Tibial nerve (tissue), 4 donors: Measurements from ENCODE around the gene AIG1. TPM values are rescaled to one million over a fixed set of nuclear protein-coding genes. Genes with fewer than 3 reads are reported as not detected.

Source experiments
- DNase-seq, 2 donors: peaks; one replicate each; pipeline ENCODE4 v3.0.0-alpha.2; 2019; ENCODE audit warnings: low spot score in 2 of 2
- H3K27ac ChIP-seq, 4 donors: fragments of 200-600 bp; sonication (generic) in 3 of 4; one replicate each; pipeline ENCODE4 v1.5.1; 2017 to 2019; ENCODE audit warnings: mild to moderate bottlenecking in 1 of 4
- H3K27me3 ChIP-seq, 2 donors: fragments of 200-600 bp; sonication (generic) in 1 of 2; one replicate each; pipeline versions ENCODE4 v1.5.1 to v1.6.0; 2017 to 2019
- H3K36me3 ChIP-seq, 3 donors: fragments of 200-600 bp; sonication (generic); one replicate each; pipeline ENCODE4 v1.5.1; 2018 to 2019
- H3K4me1 ChIP-seq, 4 donors: fragments of 200-600 bp; sonication (generic) in 3 of 4; one replicate each; pipeline ENCODE4 v1.5.1; 2017 to 2019
- H3K4me3 ChIP-seq, 4 donors: fragments of 200-600 bp; sonication (generic) in 3 of 4; one replicate each; pipeline ENCODE4 v1.5.1; 2017 to 2019; ENCODE audit warnings: mild to moderate bottlenecking in 1 of 4, moderate library complexity in 1 of 4
- H3K9me3 ChIP-seq, 4 donors: fragments of 200-600 bp; sonication (generic) in 3 of 4; one replicate each; pipeline ENCODE4 v1.5.1; 2017 to 2019
- EP300 ChIP-seq, 2 donors: sonication (generic); formaldehyde crosslinking; IDR thresholded peaks; one replicate each; pipeline ENCODE4 v1.6.1; 2017; ENCODE audit warnings: antibody characterized with exemption in 2 of 2, mild to moderate bottlenecking in 1 of 2
- POLR2A ChIP-seq, 2 donors: fragments of 450-650 bp; IDR thresholded peaks; one replicate each; pipeline ENCODE4 v1.6.1; 2017; ENCODE audit warnings: antibody characterized with exemption in 2 of 2, mild to moderate bottlenecking in 2 of 2, moderate library complexity in 2 of 2
- WGBS, 2 donors: methylation state at CpG; one replicate each; pipeline ENCODE4 v1.1.5; 2018; 5-methylcytosine and 5-hydroxymethylcytosine counted together
- total RNA-seq, 4 donors: library from RNA; depleted of rRNA; stranded (reverse); fragments of >200 nt; gene quantifications; one replicate each; pipeline ENCODE4 v1.1.0, GENCODE V29; 2016
- TF ChIP-seq, protein P1 (sequence below), 5 experiments: fragments of 200-600 bp in 3 of 5; fragments of 450-650 bp in 2 of 5; sonication (generic) in 3 of 5; IDR thresholded peaks; one replicate each; pipeline ENCODE4 v1.5.1; 2016 to 2019; ENCODE audit warnings: antibody characterized with exemption in 5 of 5, mild to moderate bottlenecking in 3 of 5, moderate library complexity in 2 of 5

Gene AIG1
- total RNA-seq, 4 donors from 2014 or later: 18.2 to 23.9 (median 22.2) TPM

DNA sequence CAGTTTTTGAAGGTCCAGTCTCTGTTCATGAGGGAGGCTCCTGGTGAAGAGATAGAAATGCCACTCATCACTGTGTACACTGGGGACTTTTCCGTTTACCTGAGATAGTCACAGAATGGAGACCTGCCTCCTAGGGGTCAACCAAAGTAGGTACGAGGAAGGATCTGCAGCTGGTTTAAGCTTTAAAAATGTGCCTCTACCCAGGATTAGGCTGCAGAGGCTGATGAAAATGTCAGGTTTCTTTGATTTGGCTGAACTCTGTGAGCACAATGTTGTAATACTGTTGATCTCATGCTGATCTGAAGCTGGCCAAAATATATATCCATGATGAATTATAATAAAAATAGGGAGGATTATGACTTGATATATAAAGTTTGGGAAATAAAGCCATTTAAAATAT lies 207.1 kb downstream of the AIG1 start:
- no peak overlapping the region for H3K27ac ChIP-seq
- no peak overlapping the region for H3K4me3 ChIP-seq
- no peak for DNase-seq
- H3K27me3 ChIP-seq: no peaks in the 10 kb centered on the region
- TF ChIP-seq EP300 (IDR thresholded peaks at IDR 0.05) (no peak), POLR2A (IDR thresholded peaks at IDR 0.05) (no peak)
- TF ChIP-seq, protein P1, sequence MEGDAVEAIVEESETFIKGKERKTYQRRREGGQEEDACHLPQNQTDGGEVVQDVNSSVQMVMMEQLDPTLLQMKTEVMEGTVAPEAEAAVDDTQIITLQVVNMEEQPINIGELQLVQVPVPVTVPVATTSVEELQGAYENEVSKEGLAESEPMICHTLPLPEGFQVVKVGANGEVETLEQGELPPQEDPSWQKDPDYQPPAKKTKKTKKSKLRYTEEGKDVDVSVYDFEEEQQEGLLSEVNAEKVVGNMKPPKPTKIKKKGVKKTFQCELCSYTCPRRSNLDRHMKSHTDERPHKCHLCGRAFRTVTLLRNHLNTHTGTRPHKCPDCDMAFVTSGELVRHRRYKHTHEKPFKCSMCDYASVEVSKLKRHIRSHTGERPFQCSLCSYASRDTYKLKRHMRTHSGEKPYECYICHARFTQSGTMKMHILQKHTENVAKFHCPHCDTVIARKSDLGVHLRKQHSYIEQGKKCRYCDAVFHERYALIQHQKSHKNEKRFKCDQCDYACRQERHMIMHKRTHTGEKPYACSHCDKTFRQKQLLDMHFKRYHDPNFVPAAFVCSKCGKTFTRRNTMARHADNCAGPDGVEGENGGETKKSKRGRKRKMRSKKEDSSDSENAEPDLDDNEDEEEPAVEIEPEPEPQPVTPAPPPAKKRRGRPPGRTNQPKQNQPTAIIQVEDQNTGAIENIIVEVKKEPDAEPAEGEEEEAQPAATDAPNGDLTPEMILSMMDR (IDR thresholded peaks at IDR 0.05): no peak
- H3K9me3 ChIP-seq: no peaks in the 10 kb centered on the region
- WGBS, 2 donors: 71 to 84% methylated on average over 2 of the region's 2 CpGs
- no peaks in the 10 kb centered on the region for H3K4me1 ChIP-seq
- no peaks in the 10 kb centered on the region for H3K36me3 ChIP-seq

DNA sequence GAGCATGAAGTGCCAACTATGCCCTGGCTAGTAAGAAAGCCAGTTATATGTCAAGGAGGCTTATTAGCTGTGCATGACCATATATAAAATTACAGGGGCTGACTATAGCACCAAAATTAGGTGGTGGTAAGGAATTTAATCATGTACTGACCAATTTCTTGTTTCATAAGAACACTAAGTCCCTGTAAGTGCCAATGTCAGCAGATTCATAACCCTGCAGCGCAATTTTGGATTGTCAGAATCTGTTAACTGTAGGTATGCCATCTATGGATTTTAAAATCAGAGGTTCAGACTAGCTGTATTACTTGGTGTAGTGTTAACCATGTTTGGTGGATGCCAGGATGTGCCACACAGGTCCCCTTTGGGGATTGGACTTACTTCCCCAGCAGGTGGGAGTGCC lies 207.8 kb downstream of the AIG1 start:
- no peak overlapping the region for H3K27ac ChIP-seq
- TF ChIP-seq POLR2A (IDR thresholded peaks at IDR 0.05) (no peak), EP300 (IDR thresholded peaks at IDR 0.05) (no peak)
- no peaks in the 10 kb centered on the region for H3K4me1 ChIP-seq
- no peaks in the 10 kb centered on the region for H3K27me3 ChIP-seq
- no peaks in the 10 kb centered on the region for H3K9me3 ChIP-seq
- no peak overlapping the region for H3K4me3 ChIP-seq
- DNase-seq: no peak
- H3K36me3 ChIP-seq: no peaks in the 10 kb centered on the region
- 89 to 100% methylated on average over 1 of the region's 1 CpG for WGBS, 2 donors

DNA sequence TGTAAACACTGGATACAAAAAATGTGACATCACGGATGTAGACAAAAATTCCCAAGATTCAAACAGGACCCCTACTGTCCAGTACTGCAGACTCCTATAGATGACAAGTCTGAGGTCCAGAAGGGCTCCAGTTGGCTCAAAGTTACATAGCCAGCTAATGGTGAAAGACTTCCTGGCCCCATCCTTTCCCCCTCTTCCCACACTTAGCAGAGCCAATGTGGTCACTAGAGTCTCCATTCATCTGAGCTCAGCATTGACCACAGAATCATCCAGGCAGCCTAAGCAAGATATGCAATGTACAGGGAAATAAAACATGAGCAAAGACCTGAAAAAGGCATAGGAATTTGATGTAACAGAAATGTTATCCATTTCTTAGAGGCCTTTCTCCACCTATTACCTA lies 209.3 kb downstream of the AIG1 start:
- no peaks in the 10 kb centered on the region for H3K27me3 ChIP-seq
- TF ChIP-seq POLR2A (IDR thresholded peaks at IDR 0.05): no peak
- TF ChIP-seq, protein P1 (IDR thresholded peaks at IDR 0.05): no peak
- TF ChIP-seq EP300 (IDR thresholded peaks at IDR 0.05): no peak
- H3K4me3 ChIP-seq: no peak overlapping the region
- H3K36me3 ChIP-seq: no peaks in the 10 kb centered on the region
- H3K27ac ChIP-seq: no peak overlapping the region
- H3K4me1 ChIP-seq: no peaks in the 10 kb centered on the region
- no peak for DNase-seq
- H3K9me3 ChIP-seq: no peaks in the 10 kb centered on the region
- 78 to 81% methylated on average over 1 of the region's 1 CpG for WGBS, 2 donors

DNA sequence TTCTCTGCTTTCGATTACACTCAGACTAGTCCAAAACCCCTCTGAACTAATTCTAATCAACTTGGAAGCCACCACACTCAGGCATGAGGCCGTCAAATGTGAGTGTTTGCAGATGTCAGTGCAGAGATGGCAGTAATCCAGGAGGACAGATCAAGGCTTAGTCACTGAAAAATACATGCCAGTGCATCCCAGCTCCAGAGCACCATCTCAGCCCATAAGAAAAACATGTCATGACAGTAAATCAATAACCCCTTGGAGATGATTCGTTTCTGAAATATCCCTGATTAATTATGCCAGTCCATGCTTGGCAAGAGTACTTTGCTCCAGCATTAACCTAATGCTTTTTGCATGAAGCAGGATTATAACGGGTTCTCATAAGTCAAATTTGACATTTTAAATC lies 210.3 kb downstream of the AIG1 start:
- no peak for TF ChIP-seq POLR2A (IDR thresholded peaks at IDR 0.05)
- TF ChIP-seq, protein P1 (IDR thresholded peaks at IDR 0.05): no peak
- no peak for TF ChIP-seq EP300 (IDR thresholded peaks at IDR 0.05)
- H3K4me1 ChIP-seq: no peaks in the 10 kb centered on the region
- no peaks in the 10 kb centered on the region for H3K36me3 ChIP-seq
- H3K9me3 ChIP-seq: no peaks in the 10 kb centered on the region
- no peak overlapping the region for H3K4me3 ChIP-seq
- peak in 1 of 2 donors; percentile 36 for DNase-seq
- H3K27ac ChIP-seq: no peak overlapping the region
- H3K27me3 ChIP-seq: no peaks in the 10 kb centered on the region
- WGBS, 2 donors: 48 to 66% methylated on average over 4 of the region's 4 CpGs

DNA sequence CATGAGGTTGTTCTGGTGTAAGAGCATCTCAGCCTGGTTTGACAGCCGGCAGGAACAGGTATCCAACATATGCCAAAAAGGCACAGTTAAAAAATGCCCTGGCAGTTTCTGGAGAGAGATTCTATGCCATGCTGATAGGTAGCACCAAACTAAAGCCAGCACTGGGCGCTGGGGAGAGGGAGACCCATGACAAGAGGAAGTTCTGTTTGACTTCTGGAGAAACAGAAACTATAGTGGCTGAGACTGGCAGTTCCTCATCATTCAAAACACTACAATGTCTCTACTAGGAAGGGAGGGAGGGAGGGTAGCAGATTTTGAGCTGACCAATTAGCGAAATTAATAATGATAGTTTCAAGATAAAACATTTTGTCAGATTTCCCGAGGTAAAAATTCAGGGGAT lies 215.7 kb downstream of the AIG1 start:
- DNase-seq: no peak
- H3K9me3 ChIP-seq: no peaks in the 10 kb centered on the region
- H3K4me1 ChIP-seq: no peaks in the 10 kb centered on the region
- 79 to 89% methylated on average over 4 of the region's 4 CpGs for WGBS, 2 donors
- H3K27ac ChIP-seq: no peak overlapping the region
- H3K36me3 ChIP-seq: no peaks in the 10 kb centered on the region
- H3K4me3 ChIP-seq: no peak overlapping the region
- TF ChIP-seq EP300 (IDR thresholded peaks at IDR 0.05) (no peak), POLR2A (IDR thresholded peaks at IDR 0.05) (no peak)
- TF ChIP-seq, protein P1 (IDR thresholded peaks at IDR 0.05): no peak
- H3K27me3 ChIP-seq: no peaks in the 10 kb centered on the region

DNA sequence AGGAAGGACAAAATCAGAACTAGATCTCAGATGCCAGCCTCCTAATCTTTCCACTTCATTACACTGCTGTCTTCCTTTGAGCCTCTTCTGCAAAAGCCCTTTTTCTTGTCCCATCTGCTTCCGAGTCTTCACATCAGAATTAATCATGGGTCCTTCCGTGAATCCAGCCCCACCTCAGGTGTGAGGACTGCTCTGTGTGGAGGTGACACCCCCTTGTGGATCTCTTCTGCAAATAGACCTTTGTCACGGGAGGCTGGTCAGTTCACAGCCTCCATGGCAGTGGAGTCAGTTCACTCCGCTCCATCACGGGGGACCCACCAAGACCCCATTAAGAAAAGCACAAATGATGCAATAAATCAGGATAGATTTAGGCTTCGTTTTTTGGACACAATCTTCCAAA lies 218.7 kb downstream of the AIG1 start:
- H3K4me3 ChIP-seq: no peak overlapping the region

More for the DNA sequence above, 218.7 kb downstream of the AIG1 start:
- Histone ChIP-seq H3K27ac (no peak overlapping the region), H3K9me3 (no peaks in the 10 kb centered on the region), H3K36me3 (no peaks in the 10 kb centered on the region), H3K4me1 (no peaks in the 10 kb centered on the region), H3K27me3 (no peaks in the 10 kb centered on the region)
- TF ChIP-seq, protein P1 (IDR thresholded peaks at IDR 0.05): no peak
- TF ChIP-seq POLR2A (IDR thresholded peaks at IDR 0.05) (no peak), EP300 (IDR thresholded peaks at IDR 0.05) (no peak)
- WGBS, 2 donors: 79 to 81% methylated on average over 6 of the region's 6 CpGs
- no peak for DNase-seq
